Neuronal stem cell (in vitro differentiated cells): ENCODE results near the gene TMEM150C.

ENCODE experiments used
- DNase-seq: peaks from one replicate; pipeline ENCODE4 v3.0.0-alpha.2; 2013; ENCODE audit warnings: low spot score
- H2AFZ ChIP-seq: one replicate; pipeline ENCODE4 v1.6.1; 2013; ENCODE audit warnings: mild to moderate bottlenecking, low read length, inconsistent platforms
- H2AK5ac ChIP-seq: 2 replicates; pipeline ENCODE4 v1.6.1; 2013; ENCODE audit warnings: low read depth, mild to moderate bottlenecking, inconsistent platforms, low read length, moderate library complexity, mixed read lengths
- H2BK120ac ChIP-seq: 2 replicates; pipeline ENCODE4 v1.6.1; 2013; ENCODE audit warnings: low read depth, mild to moderate bottlenecking, inconsistent platforms, low read length, moderate library complexity, mixed read lengths
- H2BK12ac ChIP-seq: one replicate; pipeline ENCODE4 v1.6.1; 2013; ENCODE audit warnings: low read length, inconsistent platforms
- H2BK15ac ChIP-seq: 2 replicates; pipeline ENCODE4 v1.6.1; 2013; ENCODE audit warnings: mild to moderate bottlenecking, low read length, inconsistent platforms, mixed read lengths
- H2BK5ac ChIP-seq: one replicate; pipeline ENCODE4 v1.6.1; 2013; ENCODE audit warnings: inconsistent platforms, mild to moderate bottlenecking, low read length, moderate library complexity
- H3K14ac ChIP-seq: one replicate; pipeline ENCODE4 v1.6.1; 2013; ENCODE audit warnings: low read length, inconsistent platforms
- H3K18ac ChIP-seq: 2 replicates; pipeline ENCODE4 v1.6.1; 2013; ENCODE audit warnings: low read length, inconsistent platforms
- H3K23ac ChIP-seq: 2 replicates; pipeline ENCODE4 v1.6.1; 2013; ENCODE audit warnings: low read depth, mild to moderate bottlenecking, mixed read lengths, low read length, inconsistent platforms; ENCODE audit not compliant: poor library complexity
- H3K27ac ChIP-seq: replicated peaks from 3 replicates; pipeline ENCODE4 v1.5.1; 2013; ENCODE audit warnings: low read length, inconsistent platforms
- H3K27me3 ChIP-seq, 3 experiments: 2 replicates each; pipeline ENCODE4 v1.6.1; 2013; ENCODE audit warnings: low read length in 3 of 3, mild to moderate bottlenecking in 2 of 3, inconsistent platforms in 1 of 3, low read depth in 1 of 3, mixed read lengths in 1 of 3, moderate library complexity in 1 of 3; ENCODE audit not compliant: control insufficient read depth in 3 of 3, insufficient read depth in 3 of 3
- H3K36me3 ChIP-seq, 2 donors: replicated peaks in 1 of 2; 2 replicates each; pipeline ENCODE4 v1.6.1; 2013; ENCODE audit warnings: low read length in 2 of 2; ENCODE audit not compliant: control insufficient read depth in 2 of 2, insufficient read depth in 2 of 2
- H3K4ac ChIP-seq: 2 replicates; pipeline ENCODE4 v1.6.1; 2013; ENCODE audit warnings: inconsistent platforms, mild to moderate bottlenecking, low read length, moderate library complexity
- H3K4me1 ChIP-seq, 2 donors: 1 replicate in 1 of 2; 2 replicates in 1 of 2; pipeline ENCODE4 v1.6.1; 2013; ENCODE audit warnings: low read length in 2 of 2, low read depth in 1 of 2; ENCODE audit not compliant: control insufficient read depth in 2 of 2, insufficient read depth in 1 of 2
- H3K4me2 ChIP-seq: one replicate; pipeline ENCODE4 v1.6.1; 2013; ENCODE audit warnings: mild to moderate bottlenecking, low read length, inconsistent platforms; ENCODE audit not compliant: insufficient read depth, poor library complexity, severe bottlenecking
- H3K4me3 ChIP-seq, 2 donors: 2 replicates each; pipeline ENCODE4 v1.5.1; 2013; ENCODE audit warnings: low read length in 2 of 2, mild to moderate bottlenecking in 2 of 2, inconsistent platforms in 1 of 2, moderate library complexity in 1 of 2
- H3K79me1 ChIP-seq: one replicate; pipeline ENCODE4 v1.6.1; 2013; ENCODE audit warnings: low read depth, mild to moderate bottlenecking, inconsistent platforms, low read length, moderate library complexity
- H3K9ac ChIP-seq: one replicate; pipeline ENCODE4 v1.6.1; 2013; ENCODE audit warnings: mild to moderate bottlenecking, low read depth, low read length, inconsistent platforms; ENCODE audit not compliant: poor library complexity
- H3K9me3 ChIP-seq, 2 donors: replicated peaks in 1 of 2; 2 replicates each; pipeline versions ENCODE3 to v1.6.1; 2013; ENCODE audit warnings: low read length in 2 of 2, mild to moderate bottlenecking in 2 of 2, inconsistent platforms in 1 of 2, low read depth in 1 of 2, mixed read lengths in 1 of 2, moderate library complexity in 1 of 2; ENCODE audit not compliant: control insufficient read depth in 2 of 2, insufficient read depth in 1 of 2
- H4K8ac ChIP-seq: one replicate; pipeline ENCODE4 v1.6.1; 2013; ENCODE audit warnings: low read depth, mild to moderate bottlenecking, inconsistent platforms, low read length, moderate library complexity
- H4K91ac ChIP-seq: one replicate; pipeline ENCODE4 v1.6.1; 2013; ENCODE audit warnings: low read length, low read depth, mild to moderate bottlenecking, inconsistent platforms; ENCODE audit not compliant: poor library complexity
- WGBS, 2 donors: extraction: QIAGEN DNeasy Blood & Tissue Kit; methylation state at CpG; one replicate each; pipeline ENCODE4 v1.1.7; 2013; ENCODE audit warnings: missing lambda C conversion rate in 2 of 2, mixed read lengths in 1 of 2; ENCODE audit not compliant: insufficient read length in 2 of 2, insufficient replicate concordance in 1 of 2; ENCODE audit errors: extremely low coverage in 2 of 2; 5-methylcytosine and 5-hydroxymethylcytosine counted together

TMEM150C gene

DNA sequence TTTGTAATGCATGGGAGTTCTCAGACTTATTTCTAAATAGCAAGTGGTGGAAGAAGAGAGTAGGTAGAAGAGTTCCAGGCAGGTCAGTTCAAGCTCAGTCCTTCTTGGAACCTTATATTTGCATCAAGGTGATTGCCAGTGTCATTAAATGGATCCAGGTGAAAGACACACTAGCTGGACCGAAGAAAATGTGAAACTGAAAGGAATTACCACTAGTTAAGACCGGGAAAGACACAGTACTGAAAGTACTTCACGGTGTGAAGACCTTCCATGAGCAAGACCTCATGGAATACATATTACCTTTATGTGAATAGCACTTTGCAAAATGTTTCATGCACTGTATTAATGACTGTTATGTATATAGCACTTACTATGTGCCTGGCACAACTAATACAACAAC lies 19.1 kb downstream of the TMEM150C start:
- Histone ChIP-seq H2AFZ (no peak overlapping the region), H4K91ac (no peak overlapping the region), H3K9me3 (no peaks in the 10 kb centered on the region), H3K4ac (no peak overlapping the region), H3K4me3 (no peak overlapping the region), H3K79me1 (no peaks in the 10 kb centered on the region), H2BK120ac (no peak overlapping the region), H2BK12ac (no peak overlapping the region), H3K23ac (no peak overlapping the region), H2BK15ac (no peak overlapping the region), H3K27ac (no peak overlapping the region), H3K4me1 (no peaks in the 10 kb centered on the region), H3K36me3 (no peaks in the 10 kb centered on the region), H2BK5ac (no peak overlapping the region), H3K4me2 (no peak overlapping the region), H3K27me3 (peaks cover 0 to 16% (median 0%) of the 10 kb centered on the region in 3 experiments), H3K18ac (no peak overlapping the region), H2AK5ac (no peak overlapping the region), H4K8ac (no peak overlapping the region), H3K14ac (no peak overlapping the region), H3K9ac (no peak overlapping the region)
- WGBS, 2 donors = no CpG with 5 or more reads among the region's 3 CpGs
- no peak for DNase-seq

DNA sequence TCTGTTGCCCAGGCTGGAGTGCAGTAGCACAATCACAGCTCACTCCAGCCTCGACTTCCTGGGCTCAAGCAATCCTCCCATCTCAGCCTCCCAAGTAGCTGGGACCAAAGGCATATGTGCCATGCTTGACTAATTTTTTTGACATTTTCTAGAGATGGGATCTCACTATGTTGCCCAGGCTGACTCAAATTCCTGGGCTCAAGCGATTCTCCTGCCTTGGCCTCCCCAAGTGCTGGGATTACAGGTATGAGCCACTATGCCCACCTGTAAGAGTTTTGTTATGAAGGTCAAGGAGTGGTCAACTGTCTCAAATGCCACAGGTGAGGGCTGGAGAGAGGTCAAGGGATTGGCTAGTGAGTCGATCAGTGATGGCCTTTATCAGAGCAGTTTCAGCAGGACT lies 32.5 kb downstream of the TMEM150C start:
- H3K79me1 ChIP-seq = peaks cover 2% of the 10 kb centered on the region
- H3K27me3 ChIP-seq = peaks cover 0 to 14% (median 0%) of the 10 kb centered on the region in 3 experiments
- H2BK120ac ChIP-seq = no peak overlapping the region
- no peak overlapping the region for H4K91ac ChIP-seq
- no peak overlapping the region for H3K4me2 ChIP-seq
- H4K8ac ChIP-seq = no peak overlapping the region
- no peaks in the 10 kb centered on the region for H3K36me3 ChIP-seq
- H3K4me3 ChIP-seq = no peak overlapping the region
- no peak overlapping the region for H2AK5ac ChIP-seq
- H3K4me1 ChIP-seq = peaks cover 0 to 6% of the 10 kb centered on the region in 2 donors
- H3K4ac ChIP-seq = no peak overlapping the region
- no peak overlapping the region for H2AFZ ChIP-seq
- H3K18ac ChIP-seq = no peak overlapping the region
- H2BK12ac ChIP-seq = no peak overlapping the region
- H2BK5ac ChIP-seq = no peak overlapping the region
- H3K9ac ChIP-seq = no peak overlapping the region
- no peaks in the 10 kb centered on the region for H3K9me3 ChIP-seq
- no peak overlapping the region for H2BK15ac ChIP-seq
- no CpG with 5 or more reads among the region's 3 CpGs for WGBS, 2 donors
- H3K27ac ChIP-seq = no peak overlapping the region
- no peak for DNase-seq
- H3K23ac ChIP-seq = no peak overlapping the region
- H3K14ac ChIP-seq = no peak overlapping the region

- H4K91ac ChIP-seq = no peak overlapping the region
- no peak overlapping the region for H2BK5ac ChIP-seq
- WGBS, 2 donors = no CpG with 5 or more reads among the region's 4 CpGs
- H3K79me1 ChIP-seq = peaks cover 2% of the 10 kb centered on the region
- no peak overlapping the region for H3K4me3 ChIP-seq
- H3K27me3 ChIP-seq = peaks cover 0 to 14% (median 0%) of the 10 kb centered on the region in 3 experiments
- no peak overlapping the region for H3K9ac ChIP-seq
- no peak overlapping the region for H3K14ac ChIP-seq
- no peak overlapping the region for H2AK5ac ChIP-seq
- no peak overlapping the region for H3K4me2 ChIP-seq
- no peak overlapping the region for H2BK15ac ChIP-seq
- H3K27ac ChIP-seq = no peak overlapping the region
- no peak overlapping the region for H2BK120ac ChIP-seq
- no peak for DNase-seq
- H3K36me3 ChIP-seq = no peaks in the 10 kb centered on the region
- no peak overlapping the region for H4K8ac ChIP-seq
- no peak overlapping the region for H3K4ac ChIP-seq
- H3K4me1 ChIP-seq = peaks cover 0 to 6% of the 10 kb centered on the region in 2 donors
- no peak overlapping the region for H2BK12ac ChIP-seq
- H3K9me3 ChIP-seq = no peaks in the 10 kb centered on the region
- no peak overlapping the region for H3K23ac ChIP-seq
- H3K18ac ChIP-seq = no peak overlapping the region
- H2AFZ ChIP-seq = no peak overlapping the region
Observed at GRCh38 chr4:82528868-82529267, 32.9 kb downstream of the TMEM150C start.

DNA sequence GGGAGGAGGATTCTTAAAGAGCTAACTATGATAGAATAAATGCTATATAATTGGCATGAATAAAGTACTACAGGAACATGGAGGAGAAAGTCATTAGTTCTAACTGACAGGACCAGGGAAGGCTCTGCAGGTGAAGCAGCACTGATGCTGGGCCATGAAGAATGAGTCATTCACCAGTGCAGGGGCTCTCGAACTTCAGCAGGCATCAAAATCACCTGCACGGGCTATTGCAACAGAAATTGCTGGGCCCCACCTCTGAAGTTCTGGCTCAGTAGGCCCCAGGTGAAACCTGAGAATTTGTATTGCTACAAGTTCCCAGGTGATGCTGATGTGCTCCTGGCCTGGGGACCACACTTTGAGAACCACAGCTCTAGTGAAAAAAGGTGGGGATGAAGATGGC lies 33.7 kb downstream of the TMEM150C start:
- no peaks in the 10 kb centered on the region for H3K9me3 ChIP-seq
- H3K27me3 ChIP-seq = peaks cover 0 to 14% (median 0%) of the 10 kb centered on the region in 3 experiments
- no peak overlapping the region for H2BK120ac ChIP-seq
- peaks cover 2% of the 10 kb centered on the region for H3K79me1 ChIP-seq
- H3K4me1 ChIP-seq = peaks cover 0 to 6% of the 10 kb centered on the region in 2 donors
- H3K14ac ChIP-seq = no peak overlapping the region
- no peak overlapping the region for H2AFZ ChIP-seq
- no peaks in the 10 kb centered on the region for H3K36me3 ChIP-seq
- WGBS, 2 donors = no CpG with 5 or more reads among the region's 2 CpGs
- H3K4me2 ChIP-seq = no peak overlapping the region
- H2AK5ac ChIP-seq = no peak overlapping the region
- no peak overlapping the region for H3K23ac ChIP-seq
- no peak overlapping the region for H3K9ac ChIP-seq
- no peak overlapping the region for H2BK15ac ChIP-seq
- no peak overlapping the region for H4K8ac ChIP-seq
- no peak overlapping the region for H3K4ac ChIP-seq
- DNase-seq = no peak
- no peak overlapping the region for H3K4me3 ChIP-seq
- no peak overlapping the region for H3K27ac ChIP-seq
- no peak overlapping the region for H2BK5ac ChIP-seq
- no peak overlapping the region for H4K91ac ChIP-seq
- no peak overlapping the region for H3K18ac ChIP-seq
- no peak overlapping the region for H2BK12ac ChIP-seq
